Gastrocnemius medialis (tissue), 4 donors: Measurements from ENCODE around the gene GPR157.

Experiments used
- POLR2A ChIP-seq, 2 donors: fragments of 450-650 bp; IDR thresholded peaks; one replicate each; pipeline ENCODE4 v1.6.1; 2017; ENCODE audit warnings: antibody characterized with exemption in 2 of 2, mild to moderate bottlenecking in 2 of 2, moderate library complexity in 2 of 2
- TF ChIP-seq, protein P1 (sequence below), 5 experiments: fragments of 450-650 bp in 3 of 5; fragments of 200-600 bp in 2 of 5; sonication (generic) in 2 of 5; IDR thresholded peaks in 4 of 5; conservative IDR thresholded peaks in 1 of 5; 1 replicate in 4 of 5; 2 replicates in 1 of 5; pipeline ENCODE4 v1.5.1; 2016 to 2019; ENCODE audit warnings: antibody characterized with exemption in 5 of 5, mild to moderate bottlenecking in 3 of 5, moderate library complexity in 3 of 5

DNA sequence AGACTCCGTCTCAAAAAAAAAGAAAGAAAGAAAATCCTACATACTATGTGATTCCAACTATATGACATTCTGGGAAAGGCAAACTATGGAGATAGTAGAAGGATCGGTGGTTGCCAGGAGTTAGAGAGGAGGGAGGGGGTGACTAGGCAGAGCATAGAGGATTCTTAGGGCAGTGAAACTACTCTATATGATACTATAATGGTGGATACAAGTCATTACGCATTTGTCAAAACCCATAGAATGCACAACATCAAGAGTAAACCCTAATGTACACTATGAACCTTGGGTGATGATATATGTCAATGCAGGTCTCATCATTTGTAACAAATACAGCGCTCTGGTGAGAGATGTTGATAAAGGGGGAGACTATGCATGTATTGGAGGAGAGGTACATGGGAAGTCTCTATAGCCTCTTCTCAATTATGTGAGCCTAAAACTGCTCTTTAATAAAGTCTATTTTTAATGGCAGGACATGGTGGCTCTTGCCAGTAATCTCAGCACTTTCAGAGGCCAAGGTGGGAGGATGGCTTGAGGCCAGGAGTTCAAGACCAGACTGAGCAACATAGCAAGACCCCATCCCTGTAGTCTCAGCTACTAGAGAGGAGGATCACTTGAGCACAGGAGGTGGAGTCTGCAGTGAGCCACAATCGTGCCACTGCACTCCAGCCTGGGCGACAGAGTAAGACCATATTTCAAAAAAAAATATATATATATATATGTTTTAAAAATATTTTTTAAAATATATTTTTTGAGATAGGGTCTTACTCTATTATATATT, 76.4 kb downstream of the GPR157 start:
- TF ChIP-seq, protein P1, sequence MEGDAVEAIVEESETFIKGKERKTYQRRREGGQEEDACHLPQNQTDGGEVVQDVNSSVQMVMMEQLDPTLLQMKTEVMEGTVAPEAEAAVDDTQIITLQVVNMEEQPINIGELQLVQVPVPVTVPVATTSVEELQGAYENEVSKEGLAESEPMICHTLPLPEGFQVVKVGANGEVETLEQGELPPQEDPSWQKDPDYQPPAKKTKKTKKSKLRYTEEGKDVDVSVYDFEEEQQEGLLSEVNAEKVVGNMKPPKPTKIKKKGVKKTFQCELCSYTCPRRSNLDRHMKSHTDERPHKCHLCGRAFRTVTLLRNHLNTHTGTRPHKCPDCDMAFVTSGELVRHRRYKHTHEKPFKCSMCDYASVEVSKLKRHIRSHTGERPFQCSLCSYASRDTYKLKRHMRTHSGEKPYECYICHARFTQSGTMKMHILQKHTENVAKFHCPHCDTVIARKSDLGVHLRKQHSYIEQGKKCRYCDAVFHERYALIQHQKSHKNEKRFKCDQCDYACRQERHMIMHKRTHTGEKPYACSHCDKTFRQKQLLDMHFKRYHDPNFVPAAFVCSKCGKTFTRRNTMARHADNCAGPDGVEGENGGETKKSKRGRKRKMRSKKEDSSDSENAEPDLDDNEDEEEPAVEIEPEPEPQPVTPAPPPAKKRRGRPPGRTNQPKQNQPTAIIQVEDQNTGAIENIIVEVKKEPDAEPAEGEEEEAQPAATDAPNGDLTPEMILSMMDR (IDR thresholded peaks at IDR 0.05 in 4 of 5, conservative IDR thresholded peaks at IDR 0.05 in 1 of 5), result no peak
- TF ChIP-seq POLR2A (IDR thresholded peaks at IDR 0.05), result no peak
